ENCODE results near the gene CCDC102A. TPM values are rescaled to one million over a fixed set of nuclear protein-coding genes. Genes with fewer than 3 reads are reported as not detected.

The CCDC102A gene
- total RNA-seq, 1 donor from 2014 or later = 11.3 TPM

DNA sequence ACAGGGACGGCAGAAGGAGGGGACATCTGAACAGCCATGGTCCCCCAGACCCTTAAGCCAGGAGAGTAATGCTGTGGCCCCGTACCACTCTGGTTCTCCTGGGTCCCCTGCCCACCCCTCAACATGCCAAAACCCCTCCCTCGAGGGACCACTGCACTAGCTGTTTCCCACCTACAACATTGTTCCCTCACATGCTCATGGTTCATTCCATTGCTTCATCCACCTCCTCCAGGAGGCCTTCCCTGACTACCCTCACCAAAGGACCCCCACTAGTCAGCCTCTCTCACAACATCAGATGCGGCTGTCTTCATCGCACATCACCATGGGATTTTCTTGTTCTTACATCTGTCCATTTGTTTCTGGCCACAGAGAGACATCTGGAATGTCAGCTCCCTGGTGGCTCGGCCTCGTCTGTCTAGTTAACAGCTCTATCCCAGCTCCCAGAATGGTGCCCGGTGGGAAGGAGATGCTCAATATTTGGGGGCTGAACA is 51.8 kb downstream of the CCDC102A start:
- H3K27me3 ChIP-seq = no peaks in the 10 kb centered on the region
- intact Hi-C loops (cut with DNase I) = no loop called here
- H3K9me3 ChIP-seq = no peaks in the 10 kb centered on the region
- H3K27ac ChIP-seq = peak overlapping the region; percentile 37
- ATAC-seq = no peak
- TF ChIP-seq, protein P1, sequence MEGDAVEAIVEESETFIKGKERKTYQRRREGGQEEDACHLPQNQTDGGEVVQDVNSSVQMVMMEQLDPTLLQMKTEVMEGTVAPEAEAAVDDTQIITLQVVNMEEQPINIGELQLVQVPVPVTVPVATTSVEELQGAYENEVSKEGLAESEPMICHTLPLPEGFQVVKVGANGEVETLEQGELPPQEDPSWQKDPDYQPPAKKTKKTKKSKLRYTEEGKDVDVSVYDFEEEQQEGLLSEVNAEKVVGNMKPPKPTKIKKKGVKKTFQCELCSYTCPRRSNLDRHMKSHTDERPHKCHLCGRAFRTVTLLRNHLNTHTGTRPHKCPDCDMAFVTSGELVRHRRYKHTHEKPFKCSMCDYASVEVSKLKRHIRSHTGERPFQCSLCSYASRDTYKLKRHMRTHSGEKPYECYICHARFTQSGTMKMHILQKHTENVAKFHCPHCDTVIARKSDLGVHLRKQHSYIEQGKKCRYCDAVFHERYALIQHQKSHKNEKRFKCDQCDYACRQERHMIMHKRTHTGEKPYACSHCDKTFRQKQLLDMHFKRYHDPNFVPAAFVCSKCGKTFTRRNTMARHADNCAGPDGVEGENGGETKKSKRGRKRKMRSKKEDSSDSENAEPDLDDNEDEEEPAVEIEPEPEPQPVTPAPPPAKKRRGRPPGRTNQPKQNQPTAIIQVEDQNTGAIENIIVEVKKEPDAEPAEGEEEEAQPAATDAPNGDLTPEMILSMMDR (IDR thresholded peaks at IDR 0.05) = no peak
- peaks cover 24% of the 10 kb centered on the region for H3K4me1 ChIP-seq
- H3K4me3 ChIP-seq = peak overlapping the region; percentile 75
- no peaks in the 10 kb centered on the region for H3K36me3 ChIP-seq
- no peak for DNase-seq

DNA sequence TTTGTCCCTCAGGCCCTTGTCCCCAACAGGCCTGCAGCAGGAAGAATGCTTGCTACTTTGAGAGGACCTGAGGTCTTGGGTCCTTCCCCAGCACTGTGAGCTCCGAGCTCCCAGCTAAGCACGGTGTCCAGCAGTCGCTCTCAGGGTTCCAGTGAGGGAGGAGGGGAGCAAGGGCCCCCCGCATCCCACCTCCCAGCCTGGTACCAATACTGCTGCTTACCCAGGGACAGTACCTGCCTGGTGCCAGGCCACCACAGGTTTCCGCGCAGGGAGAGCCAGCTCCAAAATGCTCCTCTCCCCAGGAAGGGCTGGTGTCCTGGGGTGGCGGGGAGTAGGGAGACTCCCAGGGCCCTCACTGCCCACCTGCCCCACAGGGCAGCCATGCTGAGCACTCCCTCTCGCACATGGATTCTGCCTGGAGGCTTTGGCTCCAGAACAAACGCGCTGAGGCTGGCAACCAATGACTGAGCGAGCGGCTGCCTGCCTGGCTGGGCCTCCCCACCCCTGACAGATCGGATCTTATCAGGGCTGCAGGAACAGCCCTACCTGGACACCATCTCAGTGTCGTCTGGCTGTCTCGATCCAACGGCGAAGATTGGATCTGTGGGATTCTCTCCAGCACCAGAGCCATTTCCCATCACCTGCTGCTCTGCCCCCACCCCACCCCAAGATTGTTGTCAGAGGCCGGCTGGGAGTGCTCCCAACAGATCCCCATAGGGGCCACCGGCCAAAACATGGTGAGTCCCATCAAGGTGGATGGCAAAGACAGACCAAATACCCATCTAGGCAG is 52.5 kb downstream of the CCDC102A start:
- ATAC-seq (no peak), DNase-seq (peak; percentile 71)
- intact Hi-C loops (cut with DNase I) = no loop called here
- Histone ChIP-seq H3K27ac (peak overlapping the region; percentile 37), H3K36me3 (no peaks in the 10 kb centered on the region), H3K9me3 (no peaks in the 10 kb centered on the region), H3K4me1 (peaks cover 30% of the 10 kb centered on the region), H3K4me3 (peak overlapping the region; percentile 75), H3K27me3 (no peaks in the 10 kb centered on the region)
- TF ChIP-seq, protein P1 (IDR thresholded peaks at IDR 0.05) = no peak

DNA sequence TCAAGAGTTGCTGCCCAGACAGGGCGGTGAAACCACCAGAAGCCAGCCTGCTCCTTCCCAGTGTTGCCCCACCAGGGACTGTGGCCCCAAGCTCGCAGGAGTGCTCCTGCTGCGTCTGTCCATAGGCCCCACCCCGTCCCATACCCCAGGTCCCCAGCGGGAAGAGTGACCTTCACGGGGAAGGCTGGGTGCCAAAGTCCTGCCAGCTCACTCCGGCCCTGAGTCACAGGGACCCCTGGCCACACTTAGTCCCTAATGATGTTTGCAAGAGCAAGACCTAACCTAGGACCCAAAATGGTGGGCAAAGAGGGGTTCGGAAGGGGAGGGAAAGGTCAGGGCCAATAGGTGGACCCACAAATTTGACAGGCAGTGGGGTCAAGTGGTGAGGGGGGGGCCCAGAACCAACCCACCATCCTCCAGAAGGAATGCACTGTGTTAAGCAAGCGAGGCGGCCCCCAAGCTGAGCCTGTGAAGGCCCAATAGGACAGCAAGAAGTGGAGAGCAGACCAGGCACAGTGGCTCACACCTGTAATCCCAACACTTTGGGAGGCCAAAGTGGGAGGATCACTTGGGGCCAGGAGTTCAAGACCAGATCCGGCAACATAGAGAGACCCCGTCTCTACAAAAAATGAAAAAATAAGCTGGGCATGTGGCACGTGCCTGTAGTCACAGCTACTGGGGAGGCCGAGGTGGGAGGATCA is 53.4 kb downstream of the CCDC102A start:
- no peak overlapping the region for H3K4me3 ChIP-seq
- DNase-seq (no peak), ATAC-seq (no peak)
- no peaks in the 10 kb centered on the region for H3K9me3 ChIP-seq
- H3K36me3 ChIP-seq = no peaks in the 10 kb centered on the region
- TF ChIP-seq, protein P1 (IDR thresholded peaks at IDR 0.05) = no peak
- H3K4me1 ChIP-seq = peaks cover 40% of the 10 kb centered on the region
- no peaks in the 10 kb centered on the region for H3K27me3 ChIP-seq
- intact Hi-C loops (cut with DNase I) = no loop called here
- H3K27ac ChIP-seq = no peak overlapping the region

- Histone ChIP-seq H3K4me3 (no peak overlapping the region), H3K9me3 (no peaks in the 10 kb centered on the region), H3K27ac (no peak overlapping the region), H3K36me3 (no peaks in the 10 kb centered on the region), H3K27me3 (no peaks in the 10 kb centered on the region), H3K4me1 (peaks cover 54% of the 10 kb centered on the region)
- intact Hi-C loops (cut with DNase I) = no loop called here
- TF ChIP-seq, protein P1 (IDR thresholded peaks at IDR 0.05) = no peak
- ATAC-seq (no peak), DNase-seq (no peak)
Observed at GRCh38 chr16:57481421-57481820, 55.0 kb downstream of the CCDC102A start.

DNA sequence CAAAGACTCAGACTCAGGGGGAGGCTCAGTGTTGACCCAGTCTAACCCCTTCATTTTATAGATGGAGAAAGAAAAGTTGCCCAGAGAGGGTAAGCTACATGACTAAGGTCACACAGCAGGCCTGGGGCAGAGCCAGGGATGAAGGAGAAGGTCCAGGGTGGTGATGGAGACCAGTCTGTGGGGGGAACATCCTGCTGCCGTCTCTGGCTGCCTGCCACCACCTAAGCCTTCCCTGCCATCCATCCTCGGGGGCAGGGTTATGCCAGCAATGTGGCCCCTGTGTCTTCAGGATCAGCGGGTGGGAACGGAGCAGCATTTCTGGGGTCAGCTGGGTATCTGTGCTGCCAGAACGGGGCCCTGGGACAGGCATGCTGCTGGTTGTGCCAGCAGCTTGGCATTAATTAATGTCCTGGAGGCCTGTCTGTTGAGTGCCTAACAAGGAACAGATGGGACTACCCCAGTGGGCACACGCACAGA is 55.6 kb downstream of the CCDC102A start:
- ATAC-seq (no peak), DNase-seq (no peak)
- Histone ChIP-seq H3K4me3 (no peak overlapping the region), H3K27ac (peak overlapping the region; percentile 66), H3K9me3 (no peaks in the 10 kb centered on the region), H3K4me1 (peaks cover 60% of the 10 kb centered on the region), H3K36me3 (no peaks in the 10 kb centered on the region), H3K27me3 (no peaks in the 10 kb centered on the region)
- TF ChIP-seq, protein P1 (IDR thresholded peaks at IDR 0.05) = no peak
- intact Hi-C loops (cut with DNase I) = no loop called here

Measured in upper lobe of right lung (tissue), 1 donor.